H1 (cell line): ENCODE data around the gene GABRD. TPM values are rescaled to one million over a fixed set of nuclear protein-coding genes. Genes with fewer than 3 reads are reported as not detected.

ENCODE experiments used
- CTBP2 ChIP-seq: IDR thresholded peaks from 2 replicates; pipeline ENCODE4 v1.7.0; 2011; ENCODE audit warnings: borderline replicate concordance, mild to moderate bottlenecking, moderate library complexity, mixed read lengths, low read length; ENCODE audit not compliant: insufficient read depth, insufficient read length
- polyA plus RNA-seq, 7 experiments: library from polyadenylated mRNA; depleted of rRNA in 3 of 7; stranded (reverse) in 5 of 7; unstranded in 2 of 7; fragments of >200 nt in 5 of 7; fragments of 200-250 nt in 2 of 7; gene quantifications; 1 replicate in 5 of 7; 2 replicates in 1 of 7; 4 replicates in 1 of 7; pipeline versions ENCODE4 v1.2.1 to v1.2.3, GENCODE V29; 2011 to 2013; ENCODE audit warnings: missing spikeins in 2 of 7, mixed read lengths in 2 of 7
- total RNA-seq: library from RNA; stranded (reverse); fragmentation: NEBNext Ultra II Directional; extraction: Animal tissue kit (Norgen Biotek cat#: 25700); gene quantifications from 2 replicates; pipeline ENCODE4 v1.2.1, GENCODE V29; 2021

The GABRD gene
- total and polyA plus RNA-seq, 2 of the 8 experiments (the other 6 are each of a cell fraction or from before 2014, with no cell fraction given): 1.8 to 3.0 TPM

GRCh38 chr1:2043886-2044285 is 24.7 kb downstream of the GABRD start (continued):
- TF ChIP-seq CTBP2: no peak
